VCaP (cell line): ENCODE measurements around the gene TTC17.

Experiments used
- H3K27ac ChIP-seq: fragments of 450-650 bp; 2 replicates; pipeline ENCODE4 v1.5.1; 2017
- CTCF ChIP-seq: fragments of 450-650 bp; conservative IDR thresholded peaks from 2 replicates; pipeline ENCODE4 v1.5.1; 2017; ENCODE audit warnings: mild to moderate bottlenecking, moderate library complexity

The TTC17 gene

GRCh38 chr11:43358801-43359421, at the start of gene TTC17:
TSS of gene TTC17 (plus strand) at chr11:43358920. CDS start at chr11:43358955, 35 bp downstream.
- peak within 1 kb of the TSS; percentile 87 for H3K27ac ChIP-seq
- no peak for TF ChIP-seq CTCF

GRCh38 chr11:43311791-43312607, 46.7 kb upstream of the TTC17 start, which contains the start of gene API5:
TSS of gene API5 (plus strand) at chr11:43311996. CDS start at chr11:43312128, 132 bp downstream.
- peak; percentile 89 for TF ChIP-seq CTCF
- H3K27ac ChIP-seq, result peak within 1 kb of the TSS; percentile 82

- H3K27ac ChIP-seq, result no peak overlapping the region
- no peak for TF ChIP-seq CTCF
These were observed 42.8 kb upstream of the TTC17 start for GRCh38 chr11:43315966-43316365.

- TF ChIP-seq CTCF, result no peak
- no peak overlapping the region for H3K27ac ChIP-seq
These were observed 42.3 kb upstream of the TTC17 start for GRCh38 chr11:43316451-43316850.

- TF ChIP-seq CTCF, result no peak
- no peak overlapping the region for H3K27ac ChIP-seq
These were observed 30.7 kb upstream of the TTC17 start for GRCh38 chr11:43327987-43328386.

- no peak for TF ChIP-seq CTCF
- H3K27ac ChIP-seq, result no peak overlapping the region
These were observed 30.2 kb upstream of the TTC17 start for GRCh38 chr11:43328482-43328881.

- H3K27ac ChIP-seq, result no peak overlapping the region
- no peak for TF ChIP-seq CTCF
These were observed 17.6 kb upstream of the TTC17 start for GRCh38 chr11:43341159-43341558.

GRCh38 chr11:43351426-43351825, 7.3 kb upstream of the TTC17 start:
- peak overlapping the region; percentile 66 for H3K27ac ChIP-seq
